ENCODE data around the gene AAK1.

GRCh38 chr2:69612707-69613106 lies 30.8 kb downstream of the AAK1 start:
- TF ChIP-seq, protein P1, sequence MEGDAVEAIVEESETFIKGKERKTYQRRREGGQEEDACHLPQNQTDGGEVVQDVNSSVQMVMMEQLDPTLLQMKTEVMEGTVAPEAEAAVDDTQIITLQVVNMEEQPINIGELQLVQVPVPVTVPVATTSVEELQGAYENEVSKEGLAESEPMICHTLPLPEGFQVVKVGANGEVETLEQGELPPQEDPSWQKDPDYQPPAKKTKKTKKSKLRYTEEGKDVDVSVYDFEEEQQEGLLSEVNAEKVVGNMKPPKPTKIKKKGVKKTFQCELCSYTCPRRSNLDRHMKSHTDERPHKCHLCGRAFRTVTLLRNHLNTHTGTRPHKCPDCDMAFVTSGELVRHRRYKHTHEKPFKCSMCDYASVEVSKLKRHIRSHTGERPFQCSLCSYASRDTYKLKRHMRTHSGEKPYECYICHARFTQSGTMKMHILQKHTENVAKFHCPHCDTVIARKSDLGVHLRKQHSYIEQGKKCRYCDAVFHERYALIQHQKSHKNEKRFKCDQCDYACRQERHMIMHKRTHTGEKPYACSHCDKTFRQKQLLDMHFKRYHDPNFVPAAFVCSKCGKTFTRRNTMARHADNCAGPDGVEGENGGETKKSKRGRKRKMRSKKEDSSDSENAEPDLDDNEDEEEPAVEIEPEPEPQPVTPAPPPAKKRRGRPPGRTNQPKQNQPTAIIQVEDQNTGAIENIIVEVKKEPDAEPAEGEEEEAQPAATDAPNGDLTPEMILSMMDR (IDR thresholded peaks at IDR 0.05) = no peak
- no peak for TF ChIP-seq POLR2A (IDR thresholded peaks at IDR 0.05)

Data from breast epithelium (tissue), 3 donors.